Stomach (tissue), 9 donors: ENCODE results near the gene TRAM2. TPM values are rescaled to one million over a fixed set of nuclear protein-coding genes. Genes with fewer than 3 reads are reported as not detected.

Source experiments
- DNase-seq, 2 donors: peaks; one replicate each; pipeline versions ENCODE4 v3.0.0 to v3.0.0-alpha.2; 2013 to 2019
- H3K27ac ChIP-seq, 5 donors: fragments of 200-600 bp in 4 of 5; sonication (generic) in 4 of 5; one replicate each; pipeline ENCODE4 v1.5.1; 2013 to 2019; ENCODE audit warnings: mild to moderate bottlenecking in 1 of 5, moderate library complexity in 1 of 5
- H3K27me3 ChIP-seq, 3 donors: fragments of 200-600 bp; sonication (generic); one replicate each; pipeline ENCODE4 v1.5.1; 2017 to 2019; ENCODE audit warnings: mixed run types in 1 of 3
- H3K36me3 ChIP-seq, 4 donors: fragments of 200-600 bp; sonication (generic); 1 replicate in 3 of 4; 2 replicates in 1 of 4; pipeline ENCODE4 v1.5.1; 2016 to 2019
- H3K4me1 ChIP-seq, 4 donors: fragments of 200-600 bp; sonication (generic); one replicate each; pipeline ENCODE4 v1.5.1; 2016 to 2019
- H3K4me3 ChIP-seq, 4 donors: fragments of 200-600 bp; sonication (generic) in 3 of 4; one replicate each; pipeline ENCODE4 v1.5.1; 2016 to 2019; ENCODE audit warnings: mild to moderate bottlenecking in 1 of 4
- H3K9me3 ChIP-seq, 4 donors: fragments of 200-600 bp; sonication (generic); one replicate each; pipeline ENCODE4 v1.5.1; 2016 to 2019
- CTCF ChIP-seq, 7 experiments: fragments of 450-650 bp in 4 of 7; fragments of 200-600 bp in 3 of 7; sonication (generic) in 3 of 7; IDR thresholded peaks; one replicate each; pipeline ENCODE4 v1.5.1; 2016 to 2019; ENCODE audit warnings: antibody characterized with exemption in 7 of 7, control low read depth in 2 of 7, mild to moderate bottlenecking in 1 of 7
- EP300 ChIP-seq: sonication (generic); formaldehyde crosslinking; IDR thresholded peaks from one replicate; pipeline ENCODE4 v1.6.1; 2017; ENCODE audit warnings: antibody characterized with exemption
- POLR2A ChIP-seq, 4 donors: fragments of 450-650 bp; IDR thresholded peaks; one replicate each; pipeline ENCODE4 v1.6.1; 2016; ENCODE audit warnings: antibody characterized with exemption in 4 of 4, control low read depth in 2 of 4, mild to moderate bottlenecking in 1 of 4, moderate library complexity in 1 of 4
- POLR2AphosphoS5 ChIP-seq, 3 donors: sonication (generic); formaldehyde crosslinking; IDR thresholded peaks; one replicate each; pipeline ENCODE4 v1.6.1; 2016; ENCODE audit warnings: antibody characterized with exemption in 3 of 3
- WGBS, 5 donors: extraction: QIAGEN DNeasy Blood & Tissue Kit in 3 of 5; methylation state at CpG; one replicate each; pipeline versions ENCODE4 v1.1.5 to v1.1.7; 2013 to 2018; 5-methylcytosine and 5-hydroxymethylcytosine counted together
- intact Hi-C: fragments of 100-400 bp; cut with DNase I; formaldehyde crosslinking; loops from one replicate; pipeline ENCODE4 v1.15.1; 2023; ENCODE audit warnings: low total_unique reads
- polyA plus RNA-seq, 3 donors: library from polyadenylated mRNA; stranded (reverse); fragments of 200-250 nt; gene quantifications; one replicate each; pipeline ENCODE4 v1.2.3, GENCODE V29; 2013
- total RNA-seq, 5 donors: library from RNA; depleted of rRNA; stranded (reverse); fragments of >200 nt; gene quantifications; one replicate each; pipeline versions ENCODE4 v1.1.0 to v1.2.3, GENCODE V29; 2014 to 2016
- donor health status: healthy with polysubstance abuse.
- donor health status: Bipolar disorder and iron deficiency.
- donor health status: healthy.

Gene TRAM2
- total and polyA plus RNA-seq, 8 donors = 1.4 to 14.1 (median 4.3) TPM

GRCh38 chr6:52532457-52532856, 44.4 kb downstream of the TRAM2 start:
- intact Hi-C loops = no loop called here
- Histone ChIP-seq H3K4me1 (peaks cover 2 to 16% (median 9%) of the 10 kb centered on the region in 4 donors), H3K9me3 (no peaks in the 10 kb centered on the region), H3K27ac (no peak overlapping the region), H3K4me3 (no peak overlapping the region), H3K27me3 (no peaks in the 10 kb centered on the region), H3K36me3 (peaks cover 4 to 25% (median 22%) of the 10 kb centered on the region in 4 donors)
- TF ChIP-seq POLR2A (IDR thresholded peaks at IDR 0.05) (no peak), CTCF (IDR thresholded peaks at IDR 0.05) (no peak), POLR2AphosphoS5 (IDR thresholded peaks at IDR 0.05) (no peak), EP300 (no peak)
- 85 to 94% (median 88%) methylated on average over 2 of the region's 2 CpGs for WGBS, 5 donors
- DNase-seq = no peak

DNA sequence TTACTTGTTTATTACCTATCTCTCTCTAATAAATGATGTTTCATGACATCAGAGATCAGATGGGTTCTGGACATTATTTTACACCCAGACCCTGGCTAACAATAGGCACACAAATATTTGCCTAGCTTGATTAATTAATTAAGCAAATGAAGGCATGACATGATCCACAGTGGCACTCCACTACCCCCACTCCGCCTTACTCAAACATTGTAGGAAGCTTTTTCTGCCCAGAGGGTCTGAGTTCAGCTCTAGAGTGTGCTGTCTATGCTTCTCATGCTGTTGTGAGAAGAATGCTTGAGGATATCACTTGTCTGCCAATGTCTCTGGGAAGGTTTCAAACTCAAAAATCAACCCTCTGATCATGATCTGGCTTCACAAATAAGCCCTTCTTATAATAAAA, 45.0 kb downstream of the TRAM2 start:
- Histone ChIP-seq H3K36me3 (peaks cover 4 to 25% (median 22%) of the 10 kb centered on the region in 4 donors), H3K4me1 (peaks cover 0 to 10% (median 5%) of the 10 kb centered on the region in 4 donors), H3K4me3 (no peak overlapping the region), H3K27me3 (no peaks in the 10 kb centered on the region), H3K9me3 (no peaks in the 10 kb centered on the region), H3K27ac (peak overlapping the region in 2 of 5 donors; percentile 11 to 33)
- no peak for DNase-seq
- intact Hi-C loops = no loop called here
- TF ChIP-seq POLR2A (IDR thresholded peaks at IDR 0.05) (no peak), CTCF (IDR thresholded peaks at IDR 0.05) (no peak), POLR2AphosphoS5 (IDR thresholded peaks at IDR 0.05) (no peak), EP300 (no peak)
- 94 to 100% (median 96%) methylated on average over 1 of the region's 1 CpG for WGBS, 5 donors

- Histone ChIP-seq H3K27me3 (no peaks in the 10 kb centered on the region), H3K4me3 (no peak overlapping the region), H3K9me3 (no peaks in the 10 kb centered on the region), H3K36me3 (peaks cover 4 to 25% (median 22%) of the 10 kb centered on the region in 4 donors), H3K27ac (peak overlapping the region in 2 of 5 donors; percentile 11 to 33), H3K4me1 (peaks cover 0 to 5% (median 2%) of the 10 kb centered on the region in 4 donors)
- TF ChIP-seq POLR2AphosphoS5 (IDR thresholded peaks at IDR 0.05) (no peak), POLR2A (IDR thresholded peaks at IDR 0.05) (no peak), EP300 (no peak), CTCF (IDR thresholded peaks at IDR 0.05) (no peak)
- DNase-seq = no peak
- intact Hi-C loops = no loop called here
- WGBS, 5 donors = 83 to 94% (median 88%) methylated on average over 4 of the region's 4 CpGs
Measured at GRCh38 chr6:52531396-52531795, 45.5 kb downstream of the TRAM2 start.

- intact Hi-C loops = no loop called here
- H3K4me3 ChIP-seq = no peak overlapping the region
- H3K9me3 ChIP-seq = no peaks in the 10 kb centered on the region
- 92 to 95% (median 93%) methylated on average over 10 of the region's 10 CpGs for WGBS, 5 donors
- DNase-seq = no peak
- no peaks in the 10 kb centered on the region for H3K27me3 ChIP-seq
- H3K27ac ChIP-seq = peak overlapping the region in 2 of 5 donors; percentile 18 to 33
- peaks cover 0 to 3% (median 0%) of the 10 kb centered on the region in 4 donors for H3K4me1 ChIP-seq
- TF ChIP-seq CTCF (IDR thresholded peaks at IDR 0.05) (no peak), POLR2AphosphoS5 (IDR thresholded peaks at IDR 0.05) (no peak), POLR2A (IDR thresholded peaks at IDR 0.05) (no peak)
- H3K36me3 ChIP-seq = peaks cover 4 to 21% (median 20%) of the 10 kb centered on the region in 4 donors
Measured at GRCh38 chr6:52530351-52530750, 46.5 kb downstream of the TRAM2 start.
